HEK293T (cell line): ENCODE results near the gene PPP1R15A.

Experiments
- ARNT ChIP-seq: fragments of 450-650 bp; IDR thresholded peaks from 2 replicates; pipeline ENCODE4 v1.6.1; 2017; ENCODE audit warnings: mild to moderate bottlenecking
- ELF4 ChIP-seq: fragments of 450-650 bp; IDR thresholded peaks from 2 replicates; pipeline ENCODE4 v1.6.1; 2017; ENCODE audit warnings: antibody characterized with exemption
- FOXA1 ChIP-seq: fragments of 450-650 bp; IDR thresholded peaks from 2 replicates; pipeline ENCODE4 v1.6.1; 2016; ENCODE audit warnings: mild to moderate bottlenecking
- FOXK2 ChIP-seq: fragments of 450-650 bp; IDR thresholded peaks from 2 replicates; pipeline ENCODE4 v1.6.1; 2016; ENCODE audit warnings: mild to moderate bottlenecking
- FOXM1 ChIP-seq: fragments of 450-650 bp; IDR thresholded peaks from 2 replicates; pipeline ENCODE4 v1.6.1; 2017; ENCODE audit warnings: mild to moderate bottlenecking, borderline replicate concordance
- HDGF ChIP-seq: fragments of 450-650 bp; IDR thresholded peaks from 2 replicates; pipeline ENCODE4 v1.6.1; 2017; ENCODE audit warnings: antibody characterized with exemption, borderline replicate concordance
- PKNOX1 ChIP-seq: fragments of 450-650 bp; IDR thresholded peaks from 2 replicates; pipeline ENCODE4 v1.6.1; 2016
- SUZ12 ChIP-seq: fragments of 450-650 bp; IDR thresholded peaks from 2 replicates; pipeline ENCODE4 v1.6.1; 2016; ENCODE audit warnings: mild to moderate bottlenecking
- TARDBP ChIP-seq: fragments of 450-650 bp; IDR thresholded peaks from 2 replicates; pipeline ENCODE4 v1.6.1; 2016

GRCh38 chr19:48867746-48868113 is 4.5 kb upstream of the PPP1R15A start:
- no peak for TF ChIP-seq FOXA1
- no peak for TF ChIP-seq ARNT
- TF ChIP-seq HDGF, result no peak
- TF ChIP-seq PKNOX1, result no peak
- no peak for TF ChIP-seq FOXK2
- no peak for TF ChIP-seq ELF4
- no peak for TF ChIP-seq FOXM1
- TF ChIP-seq TARDBP, result no peak
- no peak for TF ChIP-seq SUZ12
